ENCODE data around the gene LGI1. TPM values are rescaled to one million over a fixed set of nuclear protein-coding genes. Genes with fewer than 3 reads are reported as not detected.
A peak's percentile ranks its signal among the peaks of the same experiment; 100 is the strongest.

Gene LGI1
- total RNA-seq, 6 experiments from 2014 or later = not detected

- DNase-seq = no peak
- no peak overlapping the region for H3K27ac Mint-ChIP-seq
- no peak overlapping the region for H3K4me3 Mint-ChIP-seq
- no peak for TF ChIP-seq CTCF (IDR thresholded peaks at IDR 0.05)
- H3K4me1 Mint-ChIP-seq (ENCODE audit: low read depth) = peaks cover 24% of the 10 kb centered on the region
- peaks cover 12% of the 10 kb centered on the region; the same call in 1 of the 2 replicates for H3K27me3 Mint-ChIP-seq (ENCODE audit: insufficient read depth)
- H3K36me3 Mint-ChIP-seq (ENCODE audit: low read depth) = no peaks in the 10 kb centered on the region
- no peaks in the 10 kb centered on the region for H3K9me3 Mint-ChIP-seq
Observed at GRCh38 chr10:93754761-93755160, 3.0 kb upstream of the LGI1 start.

DNA sequence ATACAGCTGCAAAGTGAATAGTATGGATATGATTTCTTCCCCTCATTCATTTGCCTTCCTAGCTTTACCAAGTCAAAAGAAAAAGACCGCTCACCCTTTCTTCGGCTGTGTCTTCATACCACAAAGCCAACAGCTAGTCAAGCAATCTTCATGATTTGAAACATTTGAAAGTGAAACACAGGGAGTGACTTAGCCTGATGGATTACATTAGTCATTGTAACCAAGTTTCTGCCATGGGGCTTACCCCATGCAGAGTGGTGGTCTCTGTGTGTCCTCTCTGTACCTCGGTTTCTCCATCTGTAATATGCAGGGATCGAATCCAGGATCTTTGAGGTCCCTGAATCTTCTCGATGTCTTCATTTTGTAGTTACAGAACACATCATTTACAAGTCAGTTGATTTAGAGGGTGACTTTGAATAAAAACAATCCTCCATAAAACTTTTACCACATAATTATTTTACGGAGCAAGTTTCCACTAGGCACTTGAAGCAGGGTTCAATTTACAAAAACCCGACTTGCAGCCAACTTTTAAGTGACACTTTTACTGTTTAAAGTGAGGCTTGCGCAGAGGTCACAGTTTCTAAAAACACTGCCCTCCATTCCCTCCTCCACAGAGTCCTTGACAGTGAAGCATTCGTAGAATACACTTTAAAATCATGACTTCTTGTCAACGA lies 2.2 kb upstream of the LGI1 start:
- no peak for DNase-seq
- peaks cover 12% of the 10 kb centered on the region; the same call in 1 of the 2 replicates for H3K27me3 Mint-ChIP-seq (ENCODE audit: insufficient read depth)
- no peak for TF ChIP-seq CTCF (IDR thresholded peaks at IDR 0.05)
- peaks cover 24% of the 10 kb centered on the region for H3K4me1 Mint-ChIP-seq (ENCODE audit: low read depth)
- no peaks in the 10 kb centered on the region for H3K36me3 Mint-ChIP-seq (ENCODE audit: low read depth)
- H3K4me3 Mint-ChIP-seq = no peak overlapping the region
- H3K9me3 Mint-ChIP-seq = no peaks in the 10 kb centered on the region
- no peak overlapping the region for H3K27ac Mint-ChIP-seq

GRCh38 chr10:93756118-93756517 lies 1.6 kb upstream of the LGI1 start:
- H3K9me3 Mint-ChIP-seq = no peaks in the 10 kb centered on the region
- H3K4me1 Mint-ChIP-seq (ENCODE audit: low read depth) = peaks cover 24% of the 10 kb centered on the region
- H3K27me3 Mint-ChIP-seq (ENCODE audit: insufficient read depth) = peaks cover 15% of the 10 kb centered on the region
- DNase-seq = no peak
- H3K27ac Mint-ChIP-seq = no peak overlapping the region
- no peak overlapping the region for H3K4me3 Mint-ChIP-seq
- TF ChIP-seq CTCF (IDR thresholded peaks at IDR 0.05) = no peak
- H3K36me3 Mint-ChIP-seq (ENCODE audit: low read depth) = no peaks in the 10 kb centered on the region

- H3K4me3 Mint-ChIP-seq = no peak overlapping the region
- no peak for DNase-seq
- no peaks in the 10 kb centered on the region for H3K9me3 Mint-ChIP-seq
- no peaks in the 10 kb centered on the region for H3K36me3 Mint-ChIP-seq (ENCODE audit: low read depth)
- TF ChIP-seq CTCF (IDR thresholded peaks at IDR 0.05) = peak; percentile 1; the same call in 1 of the 2 replicates
- no peak overlapping the region for H3K27ac Mint-ChIP-seq
- H3K27me3 Mint-ChIP-seq (ENCODE audit: insufficient read depth) = peaks cover 17% of the 10 kb centered on the region
- peaks cover 18% of the 10 kb centered on the region for H3K4me1 Mint-ChIP-seq (ENCODE audit: low read depth)
Observed at GRCh38 chr10:93757136-93757535, 600 bp upstream of the LGI1 start.

- H3K4me1 Mint-ChIP-seq (ENCODE audit: low read depth) = peaks cover 5% of the 10 kb centered on the region
- H3K27ac Mint-ChIP-seq = no peak overlapping the region
- H3K4me3 Mint-ChIP-seq = no peak overlapping the region
- DNase-seq = no peak
- no peaks in the 10 kb centered on the region for H3K9me3 Mint-ChIP-seq
- no peak for TF ChIP-seq CTCF (IDR thresholded peaks at IDR 0.05)
- peaks cover 22% of the 10 kb centered on the region for H3K27me3 Mint-ChIP-seq (ENCODE audit: insufficient read depth)
- H3K36me3 Mint-ChIP-seq (ENCODE audit: low read depth) = no peaks in the 10 kb centered on the region
Observed at GRCh38 chr10:93758508-93758885, 761 bp downstream of the LGI1 start.

All from HFFc6 (cell line).